CD4-positive, alpha-beta T cell treated with Interleukin-6 for 4 hours (primary cell): ENCODE measurements around the gene SRCIN1.
A peak's percentile ranks its signal among the peaks of the same experiment; 100 is the strongest.

Source experiments
- DNase-seq: peaks from one replicate; pipeline ENCODE4 v3.0.0-alpha.2; 2020; ENCODE audit warnings: mixed read lengths

SRCIN1 gene

DNA sequence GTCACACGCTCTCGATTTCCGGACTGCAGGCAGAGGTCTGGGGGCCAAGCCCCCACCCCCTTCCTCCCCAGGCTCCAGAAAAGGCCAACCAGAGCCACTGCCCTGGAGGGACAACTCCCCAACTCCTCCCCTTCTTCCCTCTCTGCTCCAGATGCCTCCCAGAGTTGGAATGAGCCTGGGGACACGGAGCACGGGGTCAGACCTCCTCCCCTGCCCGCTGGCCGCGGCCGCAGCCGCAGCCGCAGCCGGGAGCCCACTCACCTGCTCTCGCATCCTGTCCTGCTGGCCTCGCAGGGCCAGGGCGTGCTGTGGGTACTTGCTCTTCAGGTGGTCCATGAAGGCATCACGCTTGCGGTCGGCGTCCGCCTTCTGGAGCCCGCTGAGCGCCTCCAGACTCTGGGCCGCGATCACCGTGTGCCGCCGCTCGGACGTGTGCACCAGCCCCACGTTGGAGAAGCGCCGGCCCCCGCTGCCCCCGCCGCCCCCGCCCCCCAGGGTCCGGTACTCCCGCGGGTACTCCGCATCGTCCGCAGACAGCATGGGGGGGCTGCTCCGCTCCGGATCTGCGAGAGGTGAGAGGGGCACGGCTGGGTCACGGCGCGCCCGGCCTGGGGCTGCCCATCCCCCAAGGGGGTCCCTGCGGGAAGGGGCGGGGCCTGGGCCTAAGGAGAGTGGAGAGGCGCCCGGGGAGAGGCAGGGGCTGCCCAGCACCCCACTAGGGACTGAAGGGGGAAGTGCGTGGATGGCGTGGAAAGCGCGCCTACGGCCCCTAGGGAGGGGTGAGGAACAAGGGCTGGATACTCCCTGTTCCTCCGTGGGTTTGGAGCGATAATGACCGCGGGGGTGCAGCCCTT is 27.3 kb downstream of the SRCIN1 start:
- no peak for DNase-seq

- no peak for DNase-seq
These were observed 28.0 kb downstream of the SRCIN1 start for GRCh38 chr17:38577645-38578173.

GRCh38 chr17:38577244-38577643 is 28.5 kb downstream of the SRCIN1 start:
- no peak for DNase-seq

- no peak for DNase-seq
These were observed 30.0 kb downstream of the SRCIN1 start for GRCh38 chr17:38575781-38576180.

- no peak for DNase-seq
These were observed 31.0 kb downstream of the SRCIN1 start for GRCh38 chr17:38574712-38575111.

DNA sequence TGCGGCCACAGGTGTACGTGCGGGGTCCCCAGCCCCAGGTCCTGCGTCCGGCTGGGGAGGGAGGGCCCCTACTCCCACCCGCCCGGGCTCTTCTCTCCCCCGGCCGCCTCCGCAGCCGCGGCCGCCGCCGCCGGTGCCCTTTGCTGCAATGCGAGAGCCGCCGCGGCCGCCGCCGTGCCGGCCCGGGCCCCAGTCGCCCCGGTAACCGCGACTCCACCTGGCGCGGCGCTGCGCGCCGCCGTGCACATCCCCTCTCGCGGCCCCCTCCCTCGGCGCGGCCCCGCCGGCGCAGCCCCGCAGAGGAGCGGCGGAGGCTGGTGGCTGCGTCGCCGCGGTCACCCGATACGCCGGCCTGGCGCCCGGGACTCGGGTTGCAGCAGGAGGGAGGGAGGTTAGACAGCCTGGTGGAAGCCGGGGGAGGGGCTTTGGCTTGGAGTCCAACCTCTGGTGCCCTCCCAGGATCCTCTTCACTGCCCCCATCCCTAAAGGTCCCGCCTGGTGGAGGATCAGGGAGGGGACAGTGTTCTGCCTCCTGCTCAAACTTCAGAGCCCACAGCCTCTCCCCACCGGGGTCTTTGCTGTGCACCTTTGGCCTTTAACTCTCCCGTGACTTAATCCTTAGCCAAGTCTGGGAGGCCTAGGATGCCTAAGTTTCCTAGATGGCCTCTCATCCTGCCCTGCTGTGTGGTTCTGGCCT is 32.9 kb downstream of the SRCIN1 start:
- peak; percentile 25 for DNase-seq

- DNase-seq = no peak
These were observed 33.7 kb downstream of the SRCIN1 start for GRCh38 chr17:38571833-38572668.

DNA sequence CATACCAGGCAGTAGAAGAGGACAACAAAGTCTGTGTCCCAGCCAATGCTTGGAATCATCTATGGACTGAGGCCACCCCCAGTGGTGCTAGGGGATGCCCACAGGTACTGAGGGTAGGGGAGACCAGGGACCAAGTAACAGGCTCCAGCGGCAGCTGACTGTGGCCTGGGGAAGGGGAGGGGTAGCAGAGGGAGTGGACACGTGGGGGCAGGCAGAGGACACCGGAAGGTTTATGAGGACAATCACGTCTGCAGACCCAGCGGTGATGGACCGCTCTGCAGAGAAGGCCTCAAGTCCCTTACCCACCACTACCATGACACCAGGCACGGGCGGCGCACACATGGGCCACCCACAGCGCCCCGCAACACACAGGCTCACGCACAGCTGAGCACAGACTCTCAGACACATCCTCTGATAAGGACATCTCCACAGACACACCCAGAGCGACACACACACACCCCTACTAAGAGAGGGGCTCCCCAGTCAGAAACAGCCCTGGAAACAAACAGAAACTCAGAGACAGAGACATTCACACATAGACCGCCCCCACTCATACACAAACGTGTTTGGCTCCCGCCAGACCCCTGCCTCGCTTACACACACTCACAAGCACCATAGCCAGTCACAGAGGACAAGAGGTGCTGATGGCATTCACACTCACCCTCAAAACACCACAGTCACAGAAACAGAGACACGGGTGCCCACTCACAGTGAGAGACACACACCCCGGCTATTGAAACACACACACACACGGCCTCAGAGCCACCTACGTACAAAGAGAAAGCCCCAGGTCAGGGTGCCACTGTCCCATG is 35.8 kb downstream of the SRCIN1 start:
- no peak for DNase-seq

GRCh38 chr17:38568845-38569510 is 36.8 kb downstream of the SRCIN1 start:
- DNase-seq = no peak

- no peak for DNase-seq
These were observed 37.5 kb downstream of the SRCIN1 start for GRCh38 chr17:38568274-38568673.

- no peak for DNase-seq
These were observed 38.4 kb downstream of the SRCIN1 start for GRCh38 chr17:38567350-38567749.

GRCh38 chr17:38566666-38567031 is 39.1 kb downstream of the SRCIN1 start:
- no peak for DNase-seq

GRCh38 chr17:38565853-38566665 is 39.7 kb downstream of the SRCIN1 start:
- no peak for DNase-seq

DNA sequence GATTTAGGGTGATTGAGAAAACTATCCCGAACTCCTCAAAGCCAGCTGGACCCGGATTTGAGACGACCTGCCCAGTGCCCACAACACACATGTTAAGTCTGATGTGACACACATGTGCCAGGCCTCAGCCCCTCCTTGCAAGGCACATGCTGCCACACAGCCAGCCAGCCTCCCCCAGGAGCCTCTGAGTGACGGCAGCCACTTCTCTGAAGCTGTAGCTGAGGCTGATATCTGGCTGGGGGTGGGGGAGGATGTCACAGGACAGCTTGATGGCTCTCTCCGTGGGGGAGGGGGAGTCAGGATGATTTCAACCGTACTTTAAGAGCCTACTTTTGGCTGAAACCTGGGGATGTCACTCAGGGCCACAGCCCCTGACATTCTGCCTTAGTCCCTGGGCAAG is 40.9 kb downstream of the SRCIN1 start:
- no peak for DNase-seq

- DNase-seq = no peak
These were observed 41.4 kb downstream of the SRCIN1 start for GRCh38 chr17:38564254-38564837.

DNA sequence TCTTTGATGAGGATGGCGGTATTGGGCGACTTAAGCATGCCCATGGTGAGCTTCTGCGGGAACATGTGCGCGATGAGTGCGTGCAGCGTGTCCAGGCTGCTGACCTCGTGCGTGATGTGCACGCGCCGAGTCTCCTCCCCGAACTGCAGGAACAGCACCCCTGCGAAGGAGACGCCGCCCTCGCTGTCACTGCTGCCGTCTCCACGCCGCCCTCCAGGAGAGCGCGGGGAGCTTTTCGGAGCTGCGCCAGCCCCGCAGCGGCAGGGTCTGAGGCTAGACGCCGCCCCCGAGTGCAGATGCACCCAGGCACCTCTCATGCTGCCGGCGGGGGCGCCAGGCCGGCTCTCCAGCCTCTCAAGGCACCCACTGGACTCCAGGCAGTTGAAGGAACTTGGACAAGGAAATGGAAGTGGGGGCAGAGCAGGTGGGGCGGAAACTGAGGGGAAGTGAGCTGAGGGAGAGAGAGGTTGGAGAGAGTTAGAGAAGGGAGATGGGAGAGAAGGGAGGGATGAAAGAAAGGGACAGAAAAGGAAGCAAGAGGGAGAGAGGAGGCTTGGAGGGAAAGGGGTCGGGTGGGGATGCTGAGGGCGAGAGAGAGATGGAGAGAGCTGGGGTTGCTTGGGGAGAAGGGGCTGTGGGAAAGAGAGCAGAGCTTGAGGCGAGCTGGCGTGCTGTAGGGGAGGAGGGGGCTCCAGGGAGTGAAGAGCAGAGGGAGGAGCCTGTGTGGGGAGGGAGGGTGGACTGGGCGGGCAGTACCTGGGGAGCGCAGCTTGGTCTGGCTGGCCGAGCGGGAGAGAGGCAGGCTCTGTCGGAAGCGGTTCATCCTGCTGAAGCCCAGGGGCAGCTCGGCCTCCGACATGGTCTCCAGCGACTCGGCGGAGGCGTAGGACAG is 42.1 kb downstream of the SRCIN1 start:
- DNase-seq = no peak

GRCh38 chr17:38562903-38563302 is 42.8 kb downstream of the SRCIN1 start:
- no peak for DNase-seq

DNA sequence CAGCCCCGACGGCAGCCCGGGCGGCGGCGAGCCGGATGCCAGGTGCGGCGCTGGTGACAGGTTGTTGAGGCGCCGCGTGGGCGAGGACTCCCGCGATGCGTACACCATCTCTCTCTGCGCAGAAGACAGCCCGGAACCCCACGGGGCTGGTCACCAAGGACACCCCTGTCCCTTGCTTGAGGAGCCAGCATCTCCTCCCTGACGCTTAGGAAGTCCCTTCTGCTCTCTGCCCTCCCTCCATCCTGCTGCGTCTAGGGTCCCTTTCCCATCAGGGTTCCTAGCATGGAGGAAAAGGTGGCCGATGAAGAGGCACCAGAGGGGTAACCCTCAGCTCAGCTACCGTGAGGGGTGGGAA is 43.6 kb downstream of the SRCIN1 start:
- no peak for DNase-seq

DNA sequence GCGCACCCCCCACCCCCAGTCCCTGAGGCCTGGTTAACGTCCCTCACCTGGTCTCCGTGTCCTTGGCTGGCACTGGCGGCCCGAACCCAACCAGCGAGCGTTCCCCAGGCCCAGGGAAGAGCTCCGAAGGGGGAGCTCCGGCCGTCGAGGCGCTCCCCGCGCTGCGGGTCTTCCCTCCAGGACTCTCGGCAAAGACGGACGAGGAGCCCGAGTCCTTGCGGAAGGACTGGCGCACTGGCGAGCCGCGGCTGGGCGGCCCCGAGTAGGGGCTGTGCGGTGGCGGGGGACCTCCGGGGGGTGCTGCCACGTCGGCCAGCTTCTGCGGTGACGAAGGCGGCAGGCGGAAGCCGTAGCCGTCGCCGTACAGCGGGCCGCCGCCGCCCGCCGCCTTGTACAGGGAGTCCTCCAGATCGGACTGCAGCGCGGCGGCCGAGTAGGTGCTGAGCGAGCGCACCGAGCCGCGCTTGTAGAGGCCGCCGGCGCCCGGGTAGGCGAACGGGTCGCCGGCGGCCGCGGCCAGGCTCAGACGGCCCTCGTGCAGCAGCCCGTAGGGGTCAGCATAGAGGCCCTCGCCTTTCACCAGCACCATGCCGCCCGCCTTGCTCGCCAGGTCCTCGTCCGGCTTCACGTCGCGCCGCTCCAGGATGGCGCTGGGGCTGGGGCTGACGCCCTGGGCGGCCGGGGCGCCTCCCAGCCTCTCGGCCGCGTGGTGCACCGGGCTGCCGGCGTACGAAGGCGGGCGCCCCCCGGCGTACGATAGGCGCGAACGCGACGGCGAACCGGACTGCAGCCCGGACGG is 44.1 kb downstream of the SRCIN1 start:
- DNase-seq = no peak
